GM23338 (cell line): Measurements from ENCODE around the gene ABCB8.

Experiments
- POLR2AphosphoS5 ChIP-seq: IDR thresholded peaks from 2 replicates; pipeline ENCODE4 v1.6.1; 2016; ENCODE audit warnings: antibody characterized with exemption, low read depth
- TF ChIP-seq, protein P1 (sequence below), 2 experiments: fragments of 200-600 bp in 1 of 2; sonication (generic) in 1 of 2; conservative IDR thresholded peaks; 2 replicates each; pipeline versions ENCODE4 v1.5.1 to v1.6.1; 2016 to 2017; ENCODE audit warnings: antibody characterized with exemption in 2 of 2, low read depth in 2 of 2, mild to moderate bottlenecking in 2 of 2, moderate library complexity in 1 of 2

DNA sequence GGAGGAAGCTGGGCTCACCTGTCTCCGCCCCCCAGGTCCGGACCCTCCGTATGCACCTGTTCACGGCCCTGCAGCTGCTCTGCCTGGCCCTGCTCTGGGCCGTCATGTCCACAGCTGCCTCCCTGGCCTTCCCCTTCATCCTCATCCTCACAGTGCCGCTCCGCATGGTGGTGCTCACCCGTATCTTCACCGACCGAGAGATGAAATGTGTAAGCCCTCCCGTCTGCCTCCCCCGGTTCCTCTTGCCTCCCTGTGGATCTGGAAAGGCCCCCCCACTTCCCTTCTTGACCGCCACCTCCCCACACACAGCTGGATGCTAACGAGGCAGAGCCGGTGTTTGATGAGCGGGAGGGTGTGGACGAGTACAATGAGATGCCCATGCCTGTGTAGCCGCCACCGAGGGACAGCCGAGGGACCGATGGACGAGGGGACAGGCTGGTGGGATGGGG is 47.8 kb downstream of the ABCB8 start:
- TF ChIP-seq, protein P1, sequence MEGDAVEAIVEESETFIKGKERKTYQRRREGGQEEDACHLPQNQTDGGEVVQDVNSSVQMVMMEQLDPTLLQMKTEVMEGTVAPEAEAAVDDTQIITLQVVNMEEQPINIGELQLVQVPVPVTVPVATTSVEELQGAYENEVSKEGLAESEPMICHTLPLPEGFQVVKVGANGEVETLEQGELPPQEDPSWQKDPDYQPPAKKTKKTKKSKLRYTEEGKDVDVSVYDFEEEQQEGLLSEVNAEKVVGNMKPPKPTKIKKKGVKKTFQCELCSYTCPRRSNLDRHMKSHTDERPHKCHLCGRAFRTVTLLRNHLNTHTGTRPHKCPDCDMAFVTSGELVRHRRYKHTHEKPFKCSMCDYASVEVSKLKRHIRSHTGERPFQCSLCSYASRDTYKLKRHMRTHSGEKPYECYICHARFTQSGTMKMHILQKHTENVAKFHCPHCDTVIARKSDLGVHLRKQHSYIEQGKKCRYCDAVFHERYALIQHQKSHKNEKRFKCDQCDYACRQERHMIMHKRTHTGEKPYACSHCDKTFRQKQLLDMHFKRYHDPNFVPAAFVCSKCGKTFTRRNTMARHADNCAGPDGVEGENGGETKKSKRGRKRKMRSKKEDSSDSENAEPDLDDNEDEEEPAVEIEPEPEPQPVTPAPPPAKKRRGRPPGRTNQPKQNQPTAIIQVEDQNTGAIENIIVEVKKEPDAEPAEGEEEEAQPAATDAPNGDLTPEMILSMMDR (conservative IDR thresholded peaks at IDR 0.05; ENCODE audit: low read depth in 2 of 2) = no peak
- no peak; the same call in 1 of the 2 replicates for TF ChIP-seq POLR2AphosphoS5
